Upper lobe of left lung (tissue), 6 donors: Measurements from ENCODE around the gene GAP43. TPM values are rescaled to one million over a fixed set of nuclear protein-coding genes. Genes with fewer than 3 reads are reported as not detected.

Experiments used
- ATAC-seq, 2 donors: fragments of 200-7000 bp; cut with Tn5 transposase; one replicate each; pipeline ENCODE4 v1.9.1; 2022; ENCODE audit warnings: mild to moderate bottlenecking in 2 of 2, moderate library complexity in 2 of 2; ENCODE audit not compliant: low FRiP score in 2 of 2
- DNase-seq, 2 donors: peaks; one replicate each; pipeline ENCODE4 v3.0.0-alpha.2; 2019 to 2020
- H3K27ac ChIP-seq, 4 donors: fragments of 200-600 bp; sonication (generic); one replicate each; pipeline ENCODE4 v1.5.1; 2016 to 2019
- H3K27me3 ChIP-seq, 4 donors: fragments of 200-600 bp; sonication (generic); one replicate each; pipeline ENCODE4 v1.5.1; 2017 to 2019
- H3K36me3 ChIP-seq, 4 donors: fragments of 200-600 bp; sonication (generic); one replicate each; pipeline ENCODE4 v1.5.1; 2016 to 2019
- H3K4me1 ChIP-seq, 4 donors: fragments of 200-600 bp; sonication (generic); one replicate each; pipeline ENCODE4 v1.5.1; 2018 to 2019
- H3K4me3 ChIP-seq, 4 donors: fragments of 200-600 bp; sonication (generic); one replicate each; pipeline ENCODE4 v1.5.1; 2017 to 2019; ENCODE audit warnings: mild to moderate bottlenecking in 2 of 4, moderate library complexity in 1 of 4
- H3K9me3 ChIP-seq, 4 donors: fragments of 200-600 bp; sonication (generic); one replicate each; pipeline ENCODE4 v1.5.1; 2018 to 2019
- EP300 ChIP-seq, 4 donors: sonication (generic); formaldehyde crosslinking; IDR thresholded peaks; one replicate each; pipeline ENCODE4 v1.5.1; 2017; ENCODE audit warnings: antibody characterized with exemption in 4 of 4, control low read depth in 2 of 4
- POLR2A ChIP-seq, 4 donors: fragments of 450-650 bp; IDR thresholded peaks; one replicate each; pipeline ENCODE4 v1.5.1; 2016 to 2017; ENCODE audit warnings: antibody characterized with exemption in 4 of 4, mild to moderate bottlenecking in 2 of 4
- POLR2AphosphoS5 ChIP-seq, 2 donors: sonication (generic); formaldehyde crosslinking; IDR thresholded peaks; one replicate each; pipeline ENCODE4 v1.5.1; 2017; ENCODE audit warnings: antibody characterized with exemption in 2 of 2
- WGBS, 2 donors: methylation state at CpG; one replicate each; pipeline ENCODE4 v1.1.5; 2017 to 2018; 5-methylcytosine and 5-hydroxymethylcytosine counted together
- total RNA-seq, 6 donors: library from RNA; depleted of rRNA in 4 of 6; stranded (reverse); fragments of >200 nt in 4 of 6; gene quantifications; one replicate each; pipeline versions ENCODE4 v1.1.0 to v1.2.1, GENCODE V29; 2016 to 2021
- TF ChIP-seq, protein P1 (sequence below), 6 experiments: fragments of 450-650 bp in 4 of 6; fragments of 200-600 bp in 2 of 6; sonication (generic) in 2 of 6; IDR thresholded peaks; one replicate each; pipeline ENCODE4 v1.5.1; 2016 to 2019; ENCODE audit warnings: antibody characterized with exemption in 6 of 6
- donor health status: DM: no; HTN: no; CAD: no; lungs with moderate emphysema.
- donor health status: DM: no; HTN: yes; CAD: no; lungs with severe emphysema.

Gene GAP43
- total RNA-seq, 6 donors from 2014 or later = 0.13 TPM; not detected in 5

GRCh38 chr3:115659253-115660220, 36.2 kb downstream of the GAP43 start:
- TF ChIP-seq POLR2AphosphoS5 (IDR thresholded peaks at IDR 0.05) (no peak), EP300 (IDR thresholded peaks at IDR 0.05) (no peak), POLR2A (IDR thresholded peaks at IDR 0.05) (no peak)
- TF ChIP-seq, protein P1, sequence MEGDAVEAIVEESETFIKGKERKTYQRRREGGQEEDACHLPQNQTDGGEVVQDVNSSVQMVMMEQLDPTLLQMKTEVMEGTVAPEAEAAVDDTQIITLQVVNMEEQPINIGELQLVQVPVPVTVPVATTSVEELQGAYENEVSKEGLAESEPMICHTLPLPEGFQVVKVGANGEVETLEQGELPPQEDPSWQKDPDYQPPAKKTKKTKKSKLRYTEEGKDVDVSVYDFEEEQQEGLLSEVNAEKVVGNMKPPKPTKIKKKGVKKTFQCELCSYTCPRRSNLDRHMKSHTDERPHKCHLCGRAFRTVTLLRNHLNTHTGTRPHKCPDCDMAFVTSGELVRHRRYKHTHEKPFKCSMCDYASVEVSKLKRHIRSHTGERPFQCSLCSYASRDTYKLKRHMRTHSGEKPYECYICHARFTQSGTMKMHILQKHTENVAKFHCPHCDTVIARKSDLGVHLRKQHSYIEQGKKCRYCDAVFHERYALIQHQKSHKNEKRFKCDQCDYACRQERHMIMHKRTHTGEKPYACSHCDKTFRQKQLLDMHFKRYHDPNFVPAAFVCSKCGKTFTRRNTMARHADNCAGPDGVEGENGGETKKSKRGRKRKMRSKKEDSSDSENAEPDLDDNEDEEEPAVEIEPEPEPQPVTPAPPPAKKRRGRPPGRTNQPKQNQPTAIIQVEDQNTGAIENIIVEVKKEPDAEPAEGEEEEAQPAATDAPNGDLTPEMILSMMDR (IDR thresholded peaks at IDR 0.05) = no peak
- WGBS, 2 donors = 59 to 60% methylated on average over 12 of the region's 12 CpGs
- Histone ChIP-seq H3K4me1 (peaks cover 0 to 19% (median 8%) of the 10 kb centered on the region in 4 donors), H3K4me3 (peak overlapping the region in 3 of 4 donors; percentile 63 to 86 (median 81)), H3K27me3 (no peaks in the 10 kb centered on the region), H3K27ac (peak overlapping the region; percentile 92 to 96 (median 95)), H3K9me3 (no peaks in the 10 kb centered on the region), H3K36me3 (no peaks in the 10 kb centered on the region)
- no peak for DNase-seq
- no peak for ATAC-seq

GRCh38 chr3:115660646-115661337, 37.5 kb downstream of the GAP43 start:
- H3K27me3 ChIP-seq = no peaks in the 10 kb centered on the region
- 73 to 79% methylated on average over 5 of the region's 5 CpGs for WGBS, 2 donors
- DNase-seq (no peak), ATAC-seq (no peak)
- no peaks in the 10 kb centered on the region for H3K9me3 ChIP-seq
- no peaks in the 10 kb centered on the region for H3K36me3 ChIP-seq
- TF ChIP-seq POLR2AphosphoS5 (IDR thresholded peaks at IDR 0.05) = no peak
- H3K27ac ChIP-seq = no peak overlapping the region
- no peak overlapping the region for H3K4me3 ChIP-seq
- peaks cover 0 to 19% (median 8%) of the 10 kb centered on the region in 4 donors for H3K4me1 ChIP-seq

DNA sequence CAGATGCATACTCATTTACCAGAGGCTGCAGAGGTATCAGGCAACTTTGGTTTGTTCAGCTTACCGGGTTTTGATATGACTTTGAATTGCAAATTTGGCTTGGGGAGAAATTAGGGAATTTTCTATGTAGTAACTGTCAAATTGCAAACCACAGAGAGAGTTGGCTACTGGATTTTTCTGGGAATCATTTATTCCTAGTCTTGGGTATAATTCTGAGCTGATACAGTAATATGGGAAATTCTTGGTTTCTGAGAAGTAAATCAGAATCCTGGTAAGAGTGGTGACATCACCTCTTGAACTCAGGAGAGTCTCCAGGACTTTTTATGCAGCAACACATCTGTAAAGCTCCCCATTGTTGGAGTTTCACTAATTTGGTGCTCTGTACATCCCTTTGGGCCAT, 39.0 kb downstream of the GAP43 start:
- DNase-seq (no peak), ATAC-seq (no peak)
- Histone ChIP-seq H3K27ac (no peak overlapping the region), H3K4me3 (no peak overlapping the region), H3K27me3 (no peaks in the 10 kb centered on the region), H3K36me3 (no peaks in the 10 kb centered on the region), H3K4me1 (peaks cover 0 to 17% (median 8%) of the 10 kb centered on the region in 4 donors), H3K9me3 (no peaks in the 10 kb centered on the region)
- no peak for TF ChIP-seq POLR2A (IDR thresholded peaks at IDR 0.05)
- TF ChIP-seq, protein P1 (IDR thresholded peaks at IDR 0.05) = no peak
- no peak for TF ChIP-seq POLR2AphosphoS5 (IDR thresholded peaks at IDR 0.05)
- no peak for TF ChIP-seq EP300 (IDR thresholded peaks at IDR 0.05)
- 82 to 90% methylated on average over 1 of the region's 1 CpG for WGBS, 2 donors

GRCh38 chr3:115663414-115663813, 40.1 kb downstream of the GAP43 start:
- 90 to 91% methylated on average over 3 of the region's 3 CpGs for WGBS, 2 donors
- TF ChIP-seq POLR2A (IDR thresholded peaks at IDR 0.05) (no peak), POLR2AphosphoS5 (IDR thresholded peaks at IDR 0.05) (no peak), EP300 (IDR thresholded peaks at IDR 0.05) (no peak)
- TF ChIP-seq, protein P1 (IDR thresholded peaks at IDR 0.05) = no peak
- no peaks in the 10 kb centered on the region for H3K27me3 ChIP-seq
- ATAC-seq = no peak
- no peak overlapping the region for H3K27ac ChIP-seq
- H3K4me1 ChIP-seq = peaks cover 0 to 14% (median 6%) of the 10 kb centered on the region in 4 donors
- H3K4me3 ChIP-seq = no peak overlapping the region
- no peaks in the 10 kb centered on the region for H3K9me3 ChIP-seq
- no peak for DNase-seq
- no peaks in the 10 kb centered on the region for H3K36me3 ChIP-seq

DNA sequence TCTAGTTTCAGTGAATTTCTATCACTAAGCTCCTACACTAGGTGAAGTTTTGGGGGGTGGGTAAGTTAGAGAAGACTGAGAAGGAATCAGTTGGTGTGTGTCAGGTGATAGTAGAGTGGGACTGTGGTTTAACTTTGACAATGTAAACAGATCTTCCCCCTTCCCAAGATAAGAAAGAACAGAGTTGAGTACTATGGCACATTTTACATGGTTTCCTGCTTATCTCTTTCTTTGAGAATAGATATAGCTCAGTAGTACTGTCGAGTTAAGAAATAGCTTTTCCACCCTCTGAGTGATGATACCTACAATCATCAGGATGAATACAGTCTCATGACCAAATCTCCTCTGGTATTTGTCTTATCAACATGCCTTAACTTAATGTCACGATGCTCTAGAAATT, 42.8 kb downstream of the GAP43 start:
- H3K4me1 ChIP-seq = peaks cover 0 to 5% (median 0%) of the 10 kb centered on the region in 4 donors

More for the DNA sequence above, 42.8 kb downstream of the GAP43 start:
- TF ChIP-seq, protein P1 (IDR thresholded peaks at IDR 0.05) = no peak
- TF ChIP-seq POLR2AphosphoS5 (IDR thresholded peaks at IDR 0.05) (no peak), EP300 (IDR thresholded peaks at IDR 0.05) (no peak), POLR2A (IDR thresholded peaks at IDR 0.05) (no peak)
- no peak for DNase-seq
- Histone ChIP-seq H3K27ac (no peak overlapping the region), H3K36me3 (no peaks in the 10 kb centered on the region), H3K4me3 (no peak overlapping the region), H3K9me3 (no peaks in the 10 kb centered on the region), H3K27me3 (no peaks in the 10 kb centered on the region)
- no peak for ATAC-seq
- 70 to 78% methylated on average over 2 of the region's 2 CpGs for WGBS, 2 donors
